HepG2 (cell line): ENCODE data around the gene CAPZB. TPM values are rescaled to one million over a fixed set of nuclear protein-coding genes. Genes with fewer than 3 reads are reported as not detected.

Experiments
- DNMT3B ChIP-seq: conservative IDR thresholded peaks from 2 replicates; pipeline ENCODE4 v1.6.1; 2016; ENCODE audit warnings: missing biosample characterization, control low read depth
- HCFC1 ChIP-seq: fragments of 150-350 bp; IDR thresholded peaks from 2 replicates; pipeline ENCODE4 v1.6.1; 2014; ENCODE audit warnings: low read depth, low read length
- KDM1A ChIP-seq: IDR thresholded peaks from 2 replicates; pipeline ENCODE4 v1.6.1; 2016; ENCODE audit warnings: missing compliant biosample characterization
- MTF2 ChIP-seq: sonication (generic); formaldehyde crosslinking; IDR thresholded peaks from 2 replicates; pipeline ENCODE4 v1.5.0; 2020; ENCODE audit warnings: missing genetic modification reagents, borderline replicate concordance
- MYC ChIP-seq: sonication (generic); formaldehyde crosslinking; IDR thresholded peaks from 2 replicates; pipeline ENCODE4 v1.9.0; 2021; ENCODE audit warnings: missing genetic modification reagents, borderline replicate concordance
- RNF2 ChIP-seq: fragments of 450-650 bp; conservative IDR thresholded peaks from 2 replicates; pipeline ENCODE4 v1.6.1; 2016; ENCODE audit warnings: low read depth
- STAT5B ChIP-seq: sonication (generic); formaldehyde crosslinking; IDR thresholded peaks from 2 replicates; pipeline ENCODE4 v1.4.0; 2020; ENCODE audit warnings: missing genetic modification reagents
- ZBTB3 ChIP-seq: sonication (generic); formaldehyde crosslinking; IDR thresholded peaks from 2 replicates; pipeline ENCODE4 v1.4.0; 2020; ENCODE audit warnings: low read depth, mild to moderate bottlenecking, moderate library complexity, missing genetic modification reagents, borderline replicate concordance
- ZC3H4 ChIP-seq: sonication (generic); formaldehyde crosslinking; IDR thresholded peaks from 2 replicates; pipeline ENCODE4 v1.4.0; 2020; ENCODE audit warnings: missing genetic modification reagents, borderline replicate concordance
- ZNF101 ChIP-seq: sonication (generic); formaldehyde crosslinking; IDR thresholded peaks from 2 replicates; pipeline ENCODE4 v1.4.0; 2020; ENCODE audit warnings: mild to moderate bottlenecking, low read depth, missing genetic modification reagents, borderline replicate concordance
- ZNF232 ChIP-seq: sonication (generic); formaldehyde crosslinking; IDR thresholded peaks from 2 replicates; pipeline ENCODE4 v1.4.0; 2020; ENCODE audit warnings: missing genetic modification reagents, borderline replicate concordance
- ZNF451 ChIP-seq: sonication (generic); formaldehyde crosslinking; IDR thresholded peaks from 2 replicates; pipeline ENCODE4 v1.5.0; 2020; ENCODE audit warnings: mild to moderate bottlenecking, missing genetic modification reagents
- ZNF496 ChIP-seq: sonication (generic); formaldehyde crosslinking; IDR thresholded peaks from 2 replicates; pipeline ENCODE4 v1.8.1; 2023; ENCODE audit warnings: mild to moderate bottlenecking, moderate library complexity, missing genetic modification reagents; ENCODE audit not compliant: insufficient replicate concordance
- ZNF7 ChIP-seq: IDR thresholded peaks from 2 replicates; pipeline ENCODE4 v1.6.1; 2016; ENCODE audit warnings: missing biosample characterization, missing genetic modification reagents
- ZNF724P ChIP-seq: sonication (generic); formaldehyde crosslinking; IDR thresholded peaks from 2 replicates; pipeline ENCODE4 v1.8.0; 2022; ENCODE audit warnings: missing genetic modification reagents, borderline replicate concordance
- ZNF773 ChIP-seq: sonication (generic); formaldehyde crosslinking; IDR thresholded peaks from 2 replicates; pipeline ENCODE4 v1.4.0; 2020; ENCODE audit warnings: missing genetic modification reagents, borderline replicate concordance
- ZNF776 ChIP-seq: sonication (generic); formaldehyde crosslinking; IDR thresholded peaks from 2 replicates; pipeline ENCODE4 v1.4.0; 2020; ENCODE audit warnings: mild to moderate bottlenecking, missing genetic modification reagents
- polyA plus RNA-seq, 8 experiments: library from polyadenylated mRNA; depleted of rRNA in 3 of 8; stranded (reverse) in 7 of 8; unstranded in 1 of 8; fragments of >200 nt; fragmentation: Illumina TruSeq in 4 of 8; extraction: Trizol in 4 of 8; gene quantifications; 2 replicates each; pipeline versions ENCODE4 v1.2.1 to v1.2.3, GENCODE V29; 2011 to 2016; ENCODE audit warnings: low read depth in 4 of 8, missing spikeins in 1 of 8, mixed read lengths in 1 of 8; ENCODE audit not compliant: insufficient read depth in 1 of 8
- total RNA-seq, 5 experiments: library from RNA; depleted of rRNA; stranded (reverse); fragments of >200 nt; fragmentation: Illumina TruSeq; extraction: Trizol; gene quantifications; 2 replicates each; pipeline ENCODE4 v1.2.3, GENCODE V29; 2016; ENCODE audit warnings: low read depth in 1 of 5
- TF ChIP-seq, protein P1 (sequence below): sonication (generic); formaldehyde crosslinking; IDR thresholded peaks from 2 replicates; pipeline ENCODE4 v1.5.0; 2020; ENCODE audit warnings: mild to moderate bottlenecking, low read depth, missing genetic modification reagents, borderline replicate concordance
- TF ChIP-seq, protein P2 (sequence below), 2 experiments: sonication (generic) in 1 of 2; formaldehyde crosslinking in 1 of 2; IDR thresholded peaks; 2 replicates each; pipeline versions ENCODE4 v1.4.0 to v1.6.1; 2018 to 2020; ENCODE audit warnings: missing genetic modification reagents in 2 of 2, borderline replicate concordance in 1 of 2, low read depth in 1 of 2, mild to moderate bottlenecking in 1 of 2, missing biosample characterization in 1 of 2
- TF ChIP-seq, protein P3 (sequence below): sonication (generic); formaldehyde crosslinking; IDR thresholded peaks from 2 replicates; pipeline ENCODE4 v1.4.0; 2020; ENCODE audit warnings: missing genetic modification reagents

Gene CAPZB
- total and polyA plus RNA-seq, 2 of the 13 experiments (the other 11 are each of a cell fraction or from before 2014, with no cell fraction given): 58.9 to 76.9 TPM

DNA sequence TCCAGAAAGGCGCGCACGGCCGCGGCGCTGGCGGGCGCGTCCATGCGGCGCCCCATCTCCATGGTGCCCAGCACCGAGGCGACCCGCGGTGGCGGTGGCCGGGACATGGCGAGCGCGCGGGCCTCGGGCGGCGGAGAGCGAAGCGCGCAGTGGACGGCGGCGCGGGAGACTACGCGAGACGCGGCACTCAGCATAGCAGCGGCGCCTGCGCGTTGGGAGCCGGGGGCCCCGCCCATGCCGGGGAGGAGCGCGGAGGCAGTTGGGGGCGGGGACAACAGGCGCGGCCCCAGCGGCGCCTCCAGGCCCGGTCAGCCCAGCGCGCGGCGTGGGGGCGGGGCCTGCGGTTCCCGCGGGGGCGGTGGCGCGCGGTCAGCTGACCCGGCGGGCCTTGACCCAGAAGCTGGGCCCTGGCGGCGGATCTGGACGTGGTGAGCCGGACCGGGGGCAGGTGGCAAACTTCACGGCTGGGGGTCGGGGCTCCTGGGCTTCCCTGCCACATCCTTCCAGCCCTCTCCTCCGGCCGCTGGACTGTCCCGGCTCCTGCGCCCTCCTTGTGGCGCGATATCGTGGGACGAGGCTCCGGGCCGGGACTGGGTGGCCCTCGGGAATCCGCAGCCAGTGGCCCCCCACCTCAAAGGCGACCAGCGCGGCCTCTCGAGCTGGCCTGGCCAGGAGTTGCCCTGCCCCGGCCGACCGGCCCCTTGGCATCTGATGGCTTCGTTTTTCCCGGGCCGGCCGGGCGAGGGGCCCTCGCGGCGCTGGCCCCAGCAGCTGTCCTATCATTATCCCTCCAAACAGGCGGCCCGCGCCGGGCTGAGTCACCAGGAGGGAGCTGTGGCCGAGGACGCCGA, 173.2 kb downstream of the CAPZB start, which contains the start of the genes AKR7A2 and SLC66A1 (continued):
- no peak for TF ChIP-seq ZNF496 (CRISPR knock-in tag)
- peak; percentile 18; the same call in 1 of the 2 replicates for TF ChIP-seq HCFC1
- TF ChIP-seq ZNF7 (CRISPR knock-in tag): no peak
- peak; percentile 48; the same call in 1 of the 2 replicates for TF ChIP-seq MTF2 (CRISPR knock-in tag)
- TF ChIP-seq ZBTB3: peak; percentile 39; the same call in 1 of the 2 replicates
- TF ChIP-seq RNF2: 0 out of 2 replicates have a peak, but pooled peaks have one; percentile 59
- peak; percentile 78; the same call in 1 of the 2 replicates for TF ChIP-seq ZNF724P
- TF ChIP-seq, protein P1, sequence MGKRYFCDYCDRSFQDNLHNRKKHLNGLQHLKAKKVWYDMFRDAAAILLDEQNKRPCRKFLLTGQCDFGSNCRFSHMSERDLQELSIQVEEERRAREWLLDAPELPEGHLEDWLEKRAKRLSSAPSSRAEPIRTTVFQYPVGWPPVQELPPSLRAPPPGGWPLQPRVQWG: no peak
- no peak for TF ChIP-seq ZNF101 (CRISPR knock-in tag)
- TF ChIP-seq MYC (CRISPR knock-in tag): peak; percentile 55
- peak; percentile 85 for TF ChIP-seq ZNF451 (CRISPR knock-in tag)
- TF ChIP-seq DNMT3B (CRISPR knock-in tag): 0 out of 2 replicates have a peak, but pooled peaks have one; percentile 10
- TF ChIP-seq ZNF773 (CRISPR knock-in tag): 0 out of 2 replicates have a peak, but pooled peaks have one; percentile 28
- TF ChIP-seq KDM1A (CRISPR knock-in tag): 0 out of 2 replicates have a peak, but pooled peaks have one; percentile 9
- TF ChIP-seq STAT5B (CRISPR knock-in tag): 0 out of 2 replicates have a peak, but pooled peaks have one; percentile 11
- TF ChIP-seq ZC3H4 (CRISPR knock-in tag): no peak
- TF ChIP-seq, protein P2, sequence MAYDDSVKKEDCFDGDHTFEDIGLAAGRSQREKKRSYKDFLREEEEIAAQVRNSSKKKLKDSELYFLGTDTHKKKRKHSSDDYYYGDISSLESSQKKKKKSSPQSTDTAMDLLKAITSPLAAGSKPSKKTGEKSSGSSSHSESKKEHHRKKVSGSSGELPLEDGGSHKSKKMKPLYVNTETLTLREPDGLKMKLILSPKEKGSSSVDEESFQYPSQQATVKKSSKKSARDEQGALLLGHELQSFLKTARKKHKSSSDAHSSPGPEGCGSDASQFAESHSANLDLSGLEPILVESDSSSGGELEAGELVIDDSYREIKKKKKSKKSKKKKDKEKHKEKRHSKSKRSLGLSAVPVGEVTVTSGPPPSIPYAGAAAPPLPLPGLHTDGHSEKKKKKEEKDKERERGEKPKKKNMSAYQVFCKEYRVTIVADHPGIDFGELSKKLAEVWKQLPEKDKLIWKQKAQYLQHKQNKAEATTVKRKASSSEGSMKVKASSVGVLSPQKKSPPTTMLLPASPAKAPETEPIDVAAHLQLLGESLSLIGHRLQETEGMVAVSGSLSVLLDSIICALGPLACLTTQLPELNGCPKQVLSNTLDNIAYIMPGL (CRISPR knock-in tag; IDR thresholded peaks at IDR 0.05; ENCODE audit: borderline replicate concordance in 1 of 2, low read depth in 1 of 2): peak; percentile 51 to 66; a peak in 3 of 4 replicates
- no peak for TF ChIP-seq ZNF232 (CRISPR knock-in tag)
- TF ChIP-seq, protein P3, sequence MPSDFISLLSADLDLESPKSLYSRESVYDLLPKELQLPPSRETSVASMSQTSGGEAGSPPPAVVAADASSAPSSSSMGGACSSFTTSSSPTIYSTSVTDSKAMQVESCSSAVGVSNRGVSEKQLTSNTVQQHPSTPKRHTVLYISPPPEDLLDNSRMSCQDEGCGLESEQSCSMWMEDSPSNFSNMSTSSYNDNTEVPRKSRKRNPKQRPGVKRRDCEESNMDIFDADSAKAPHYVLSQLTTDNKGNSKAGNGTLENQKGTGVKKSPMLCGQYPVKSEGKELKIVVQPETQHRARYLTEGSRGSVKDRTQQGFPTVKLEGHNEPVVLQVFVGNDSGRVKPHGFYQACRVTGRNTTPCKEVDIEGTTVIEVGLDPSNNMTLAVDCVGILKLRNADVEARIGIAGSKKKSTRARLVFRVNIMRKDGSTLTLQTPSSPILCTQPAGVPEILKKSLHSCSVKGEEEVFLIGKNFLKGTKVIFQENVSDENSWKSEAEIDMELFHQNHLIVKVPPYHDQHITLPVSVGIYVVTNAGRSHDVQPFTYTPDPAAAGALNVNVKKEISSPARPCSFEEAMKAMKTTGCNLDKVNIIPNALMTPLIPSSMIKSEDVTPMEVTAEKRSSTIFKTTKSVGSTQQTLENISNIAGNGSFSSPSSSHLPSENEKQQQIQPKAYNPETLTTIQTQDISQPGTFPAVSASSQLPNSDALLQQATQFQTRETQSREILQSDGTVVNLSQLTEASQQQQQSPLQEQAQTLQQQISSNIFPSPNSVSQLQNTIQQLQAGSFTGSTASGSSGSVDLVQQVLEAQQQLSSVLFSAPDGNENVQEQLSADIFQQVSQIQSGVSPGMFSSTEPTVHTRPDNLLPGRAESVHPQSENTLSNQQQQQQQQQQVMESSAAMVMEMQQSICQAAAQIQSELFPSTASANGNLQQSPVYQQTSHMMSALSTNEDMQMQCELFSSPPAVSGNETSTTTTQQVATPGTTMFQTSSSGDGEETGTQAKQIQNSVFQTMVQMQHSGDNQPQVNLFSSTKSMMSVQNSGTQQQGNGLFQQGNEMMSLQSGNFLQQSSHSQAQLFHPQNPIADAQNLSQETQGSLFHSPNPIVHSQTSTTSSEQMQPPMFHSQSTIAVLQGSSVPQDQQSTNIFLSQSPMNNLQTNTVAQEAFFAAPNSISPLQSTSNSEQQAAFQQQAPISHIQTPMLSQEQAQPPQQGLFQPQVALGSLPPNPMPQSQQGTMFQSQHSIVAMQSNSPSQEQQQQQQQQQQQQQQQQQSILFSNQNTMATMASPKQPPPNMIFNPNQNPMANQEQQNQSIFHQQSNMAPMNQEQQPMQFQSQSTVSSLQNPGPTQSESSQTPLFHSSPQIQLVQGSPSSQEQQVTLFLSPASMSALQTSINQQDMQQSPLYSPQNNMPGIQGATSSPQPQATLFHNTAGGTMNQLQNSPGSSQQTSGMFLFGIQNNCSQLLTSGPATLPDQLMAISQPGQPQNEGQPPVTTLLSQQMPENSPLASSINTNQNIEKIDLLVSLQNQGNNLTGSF (CRISPR knock-in tag): peak; percentile 65; the same call in 1 of the 2 replicates
- TF ChIP-seq ZNF776 (CRISPR knock-in tag): peak; percentile 88
